ENCODE results near the gene NEDD9.

NEDD9 gene

DNA sequence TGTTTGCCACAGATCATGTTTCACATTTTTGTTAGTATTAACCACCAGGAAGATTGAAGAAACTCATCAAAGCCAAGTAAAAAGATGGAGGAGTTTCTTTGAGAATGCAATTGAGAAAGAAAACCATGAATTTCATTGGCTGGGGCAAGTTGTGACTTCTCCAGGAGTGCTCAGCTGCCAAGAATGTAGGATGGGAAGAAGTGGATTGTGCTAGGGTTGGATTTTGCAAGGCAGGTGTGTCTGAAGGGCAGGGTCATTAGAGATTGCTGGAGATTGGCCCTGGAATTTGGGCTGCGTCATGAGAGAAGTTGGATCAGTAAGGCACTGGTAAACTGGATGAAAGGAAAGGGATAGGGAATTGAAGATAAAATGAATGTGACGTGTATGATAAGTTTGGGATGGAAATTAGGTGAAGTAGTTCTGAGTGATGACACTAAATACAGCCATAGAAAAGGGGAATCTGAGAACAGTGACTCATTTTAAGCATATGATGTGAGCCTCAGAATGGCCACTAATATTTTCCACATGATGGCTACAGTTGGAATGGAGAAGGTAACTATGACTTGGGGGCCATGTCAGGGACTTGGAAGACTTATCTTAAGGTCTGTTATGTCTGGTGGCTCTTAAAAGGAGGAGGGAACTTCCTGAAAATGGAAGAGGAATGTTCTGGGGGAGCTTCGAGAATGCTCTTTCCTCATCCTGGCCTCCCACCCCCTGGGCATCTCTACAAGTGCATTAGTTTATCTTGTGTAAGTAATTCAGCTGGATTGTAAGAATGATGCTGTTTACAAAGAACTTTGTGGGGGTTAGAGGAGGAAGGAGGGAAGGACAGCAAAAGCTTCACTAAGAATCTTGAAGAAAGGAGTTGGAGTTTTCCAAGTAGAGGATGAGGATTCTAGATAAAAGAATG lies 93.2 kb downstream of the NEDD9 start:
- DNase-seq, result no peak

DNA sequence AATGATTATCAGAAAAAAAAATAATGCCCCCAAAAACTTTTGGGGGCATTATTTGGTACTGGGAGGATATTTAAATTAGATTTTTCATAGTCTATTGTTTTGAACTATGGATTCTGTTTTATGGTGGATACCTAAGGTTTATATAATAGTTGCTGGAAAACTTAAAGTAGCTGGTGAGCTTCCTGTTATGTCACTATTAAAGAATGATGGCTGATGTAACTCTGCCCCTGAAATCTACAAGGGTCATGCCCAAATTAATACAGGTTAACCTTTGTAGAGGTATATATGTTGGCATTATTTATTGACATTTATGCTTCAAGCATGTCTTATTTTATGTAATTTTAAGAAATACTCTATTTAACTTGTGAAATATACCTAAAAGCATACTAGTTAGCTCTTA lies 95.7 kb downstream of the NEDD9 start:
- DNase-seq, result no peak

Data from hematopoietic multipotent progenitor cell treated with erythropoietin and hydrocortisone succinate and interleukin-3 and kit ligand, for 4 days (in vitro differentiated cells).